Uterus (tissue), 2 donors: ENCODE results near the gene MYPN.

Experiments used
- POLR2A ChIP-seq, 2 donors: fragments of 450-650 bp; IDR thresholded peaks; one replicate each; pipeline ENCODE4 v1.6.1; 2016; ENCODE audit warnings: antibody characterized with exemption in 2 of 2, mild to moderate bottlenecking in 1 of 2, moderate library complexity in 1 of 2
- TF ChIP-seq, protein P1 (sequence below), 4 experiments: fragments of 200-600 bp in 2 of 4; fragments of 450-650 bp in 2 of 4; sonication (generic) in 2 of 4; IDR thresholded peaks; one replicate each; pipeline ENCODE4 v1.5.1; 2016 to 2019; ENCODE audit warnings: antibody characterized with exemption in 4 of 4, mild to moderate bottlenecking in 2 of 4, moderate library complexity in 1 of 4

DNA sequence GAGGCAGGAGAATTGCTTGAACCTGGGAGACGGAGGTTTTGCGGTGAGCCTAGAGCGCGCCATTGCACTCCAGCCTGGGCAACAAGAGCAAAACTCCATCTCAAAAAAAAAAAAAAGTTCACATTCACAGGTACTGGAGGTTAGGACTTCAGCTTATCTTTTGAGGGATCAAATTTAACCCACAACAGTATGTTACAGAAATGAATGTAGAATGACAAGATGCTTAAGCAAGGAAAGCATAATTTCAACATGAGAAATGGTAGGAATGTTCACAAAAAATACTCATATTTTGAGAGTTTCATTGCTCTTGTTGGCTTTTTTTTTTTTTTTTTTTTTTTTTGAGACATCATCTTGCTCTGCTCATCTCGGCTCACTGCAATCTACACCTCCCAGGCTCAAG, 32.3 kb upstream of the MYPN start:
- TF ChIP-seq, protein P1, sequence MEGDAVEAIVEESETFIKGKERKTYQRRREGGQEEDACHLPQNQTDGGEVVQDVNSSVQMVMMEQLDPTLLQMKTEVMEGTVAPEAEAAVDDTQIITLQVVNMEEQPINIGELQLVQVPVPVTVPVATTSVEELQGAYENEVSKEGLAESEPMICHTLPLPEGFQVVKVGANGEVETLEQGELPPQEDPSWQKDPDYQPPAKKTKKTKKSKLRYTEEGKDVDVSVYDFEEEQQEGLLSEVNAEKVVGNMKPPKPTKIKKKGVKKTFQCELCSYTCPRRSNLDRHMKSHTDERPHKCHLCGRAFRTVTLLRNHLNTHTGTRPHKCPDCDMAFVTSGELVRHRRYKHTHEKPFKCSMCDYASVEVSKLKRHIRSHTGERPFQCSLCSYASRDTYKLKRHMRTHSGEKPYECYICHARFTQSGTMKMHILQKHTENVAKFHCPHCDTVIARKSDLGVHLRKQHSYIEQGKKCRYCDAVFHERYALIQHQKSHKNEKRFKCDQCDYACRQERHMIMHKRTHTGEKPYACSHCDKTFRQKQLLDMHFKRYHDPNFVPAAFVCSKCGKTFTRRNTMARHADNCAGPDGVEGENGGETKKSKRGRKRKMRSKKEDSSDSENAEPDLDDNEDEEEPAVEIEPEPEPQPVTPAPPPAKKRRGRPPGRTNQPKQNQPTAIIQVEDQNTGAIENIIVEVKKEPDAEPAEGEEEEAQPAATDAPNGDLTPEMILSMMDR (IDR thresholded peaks at IDR 0.05) = no peak
- TF ChIP-seq POLR2A (IDR thresholded peaks at IDR 0.05) = no peak
